ENCODE results near the gene KEAP1.

KEAP1 gene

DNA sequence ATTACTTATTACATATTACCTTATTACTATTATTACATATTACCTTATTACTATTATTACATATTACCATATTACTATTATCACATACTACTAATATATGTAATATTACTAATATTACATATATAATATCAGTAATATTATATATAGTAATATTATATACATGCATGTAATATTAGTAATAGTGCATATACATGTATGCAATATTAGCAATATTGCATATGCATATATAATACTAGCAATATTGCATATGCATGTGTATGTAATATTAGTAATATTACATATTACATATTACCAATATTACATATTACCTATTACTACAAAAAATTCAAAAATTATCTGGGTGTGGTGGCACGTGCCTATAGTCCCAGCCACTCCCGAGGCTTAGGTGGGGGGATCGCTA lies 60.5 kb downstream of the KEAP1 start:
- ATAC-seq: no peak

- ATAC-seq: no peak
Observed at GRCh38 chr19:10439588-10439987, 63.6 kb downstream of the KEAP1 start.

All from activated CD4-positive, CD25-positive, alpha-beta regulatory T cell treated with anti-CD3 and anti-CD28 coated beads, Interleukin-2, amount 50 U/mL, for 24 hours (primary cell).